Esophagus muscularis mucosa (tissue), 4 donors: ENCODE data around the gene MAGI1. TPM values are rescaled to one million over a fixed set of nuclear protein-coding genes. Genes with fewer than 3 reads are reported as not detected.
A peak's percentile ranks its signal among the peaks of the same experiment; 100 is the strongest.

Source experiments
- DNase-seq: peaks from one replicate; pipeline ENCODE4 v3.0.0-alpha.2; 2017; ENCODE audit errors: extremely low spot score
- H3K27ac ChIP-seq, 4 donors: fragments of 200-600 bp; sonication (generic); replicated peaks in 1 of 4; 1 replicate in 3 of 4; 2 replicates in 1 of 4; pipeline ENCODE4 v1.5.1; 2016 to 2019; ENCODE audit warnings: mild to moderate bottlenecking in 1 of 4
- H3K27me3 ChIP-seq, 4 donors: fragments of 200-600 bp; sonication (generic); one replicate each; pipeline versions ENCODE4 v1.5.1 to v1.6.0; 2016 to 2019
- H3K36me3 ChIP-seq, 4 donors: fragments of 200-600 bp; sonication (generic); one replicate each; pipeline ENCODE4 v1.5.1; 2016 to 2019
- H3K4me1 ChIP-seq, 4 donors: fragments of 200-600 bp; sonication (generic); one replicate each; pipeline ENCODE4 v1.5.1; 2016 to 2019
- H3K4me3 ChIP-seq, 4 donors: fragments of 200-600 bp; sonication (generic); 1 replicate in 2 of 4; 2 replicates in 2 of 4; pipeline ENCODE4 v1.5.1; 2016 to 2019; ENCODE audit warnings: mild to moderate bottlenecking in 4 of 4, moderate library complexity in 1 of 4
- H3K9me3 ChIP-seq, 4 donors: fragments of 200-600 bp; sonication (generic); 1 replicate in 3 of 4; 2 replicates in 1 of 4; pipeline ENCODE4 v1.5.1; 2016 to 2019
- CTCF ChIP-seq, 3 experiments: fragments of 200-600 bp in 2 of 3; fragments of 450-650 bp in 1 of 3; sonication (generic) in 2 of 3; IDR thresholded peaks; one replicate each; pipeline ENCODE4 v1.5.1; 2017 to 2019; ENCODE audit warnings: antibody characterized with exemption in 3 of 3, mild to moderate bottlenecking in 2 of 3, moderate library complexity in 1 of 3
- EP300 ChIP-seq: sonication (generic); formaldehyde crosslinking; IDR thresholded peaks from one replicate; pipeline ENCODE4 v1.6.1; 2017; ENCODE audit warnings: antibody characterized with exemption
- POLR2A ChIP-seq: fragments of 450-650 bp; IDR thresholded peaks from one replicate; pipeline ENCODE4 v1.6.1; 2017; ENCODE audit warnings: antibody characterized with exemption, moderate library complexity, mild to moderate bottlenecking, low read depth
- POLR2AphosphoS5 ChIP-seq, 2 donors: sonication (generic); formaldehyde crosslinking; IDR thresholded peaks; one replicate each; pipeline ENCODE4 v1.6.1; 2017; ENCODE audit warnings: antibody characterized with exemption in 2 of 2
- WGBS: methylation state at CpG from one replicate; pipeline ENCODE4 v1.1.5; 2018; 5-methylcytosine and 5-hydroxymethylcytosine counted together
- intact Hi-C: fragments of 100-400 bp; cut with DNase I; formaldehyde crosslinking; loops from one replicate; pipeline ENCODE4 v1.15.1; 2023
- total RNA-seq, 4 donors: library from RNA; depleted of rRNA; stranded (reverse); fragments of >200 nt; gene quantifications; one replicate each; pipeline versions ENCODE4 v1.1.0 to v1.2.1, GENCODE V29; 2016

MAGI1 gene
- total RNA-seq, 4 donors from 2014 or later, result 17.1 to 35.1 (median 25.2) TPM

GRCh38 chr3:65335587-65335986 is 703.1 kb downstream of the MAGI1 start:
- no peak overlapping the region for H3K4me3 ChIP-seq
- intact Hi-C loops, result no loop called here
- H3K36me3 ChIP-seq, result no peaks in the 10 kb centered on the region
- H3K27ac ChIP-seq, result no peak overlapping the region
- H3K4me1 ChIP-seq, result peaks cover 0 to 10% (median 6%) of the 10 kb centered on the region in 4 donors
- H3K9me3 ChIP-seq, result no peaks in the 10 kb centered on the region
- peaks cover 0 to 4% (median 0%) of the 10 kb centered on the region in 4 donors for H3K27me3 ChIP-seq
- no peak for DNase-seq
- TF ChIP-seq CTCF (IDR thresholded peaks at IDR 0.05) (no peak), POLR2A (no peak), EP300 (no peak), POLR2AphosphoS5 (IDR thresholded peaks at IDR 0.05) (no peak)
- WGBS, result 87% methylated on average over 3 of the region's 3 CpGs

- no peaks in the 10 kb centered on the region for H3K36me3 ChIP-seq
- no peaks in the 10 kb centered on the region for H3K9me3 ChIP-seq
- peaks cover 0 to 4% (median 0%) of the 10 kb centered on the region in 4 donors for H3K27me3 ChIP-seq
- no peak for DNase-seq
- TF ChIP-seq CTCF (IDR thresholded peaks at IDR 0.05) (peak in 1 of 3 experiments; percentile 13), POLR2AphosphoS5 (IDR thresholded peaks at IDR 0.05) (peak in 1 of 2 donors; percentile 18), EP300 (no peak)
- H3K4me3 ChIP-seq, result no peak overlapping the region
- 22% methylated on average over 1 of the region's 1 CpG for WGBS
- intact Hi-C loops, result no loop called here
- H3K27ac ChIP-seq, result no peak overlapping the region
- H3K4me1 ChIP-seq, result peaks cover 0 to 10% (median 6%) of the 10 kb centered on the region in 4 donors
Observed at GRCh38 chr3:65334045-65334665, 704.6 kb downstream of the MAGI1 start.

- no peaks in the 10 kb centered on the region for H3K36me3 ChIP-seq
- no peak overlapping the region for H3K4me3 ChIP-seq
- no peaks in the 10 kb centered on the region for H3K27me3 ChIP-seq
- WGBS, result 93% methylated on average over 3 of the region's 3 CpGs
- intact Hi-C loops, result no loop called here
- no peaks in the 10 kb centered on the region for H3K9me3 ChIP-seq
- no peak overlapping the region for H3K27ac ChIP-seq
- peaks cover 0 to 10% (median 6%) of the 10 kb centered on the region in 4 donors for H3K4me1 ChIP-seq
- no peak for TF ChIP-seq EP300
- no peak for TF ChIP-seq CTCF (IDR thresholded peaks at IDR 0.05)
- no peak for TF ChIP-seq POLR2AphosphoS5 (IDR thresholded peaks at IDR 0.05)
- TF ChIP-seq POLR2A, result no peak
- DNase-seq, result no peak
Observed at GRCh38 chr3:65331730-65332129, 707.0 kb downstream of the MAGI1 start.

GRCh38 chr3:65330072-65330471 is 708.6 kb downstream of the MAGI1 start:
- TF ChIP-seq CTCF (IDR thresholded peaks at IDR 0.05) (no peak), POLR2A (no peak), POLR2AphosphoS5 (IDR thresholded peaks at IDR 0.05) (no peak), EP300 (no peak)
- Histone ChIP-seq H3K27ac (no peak overlapping the region), H3K4me3 (no peak overlapping the region), H3K4me1 (peaks cover 0 to 10% (median 6%) of the 10 kb centered on the region in 4 donors), H3K9me3 (no peaks in the 10 kb centered on the region), H3K36me3 (no peaks in the 10 kb centered on the region), H3K27me3 (no peaks in the 10 kb centered on the region)
- WGBS, result 61% methylated on average over 6 of the region's 6 CpGs
- no peak for DNase-seq
- intact Hi-C loops, result no loop called here

- 93% methylated on average over 4 of the region's 4 CpGs for WGBS
- Histone ChIP-seq H3K27ac (no peak overlapping the region), H3K4me1 (no peaks in the 10 kb centered on the region), H3K27me3 (no peaks in the 10 kb centered on the region), H3K36me3 (no peaks in the 10 kb centered on the region), H3K9me3 (no peaks in the 10 kb centered on the region), H3K4me3 (no peak overlapping the region)
- DNase-seq, result no peak
- intact Hi-C loops, result no loop called here
- no peak for TF ChIP-seq POLR2AphosphoS5 (IDR thresholded peaks at IDR 0.05)
- TF ChIP-seq EP300, result no peak
- no peak for TF ChIP-seq POLR2A
Observed at GRCh38 chr3:65328148-65328547, 710.6 kb downstream of the MAGI1 start.
